Body of pancreas (tissue), 4 donors: Measurements from ENCODE around the gene KCND2. TPM values are rescaled to one million over a fixed set of nuclear protein-coding genes. Genes with fewer than 3 reads are reported as not detected.

Experiments
- ATAC-seq: fragments of 150-250 bp; one replicate; pipeline ENCODE4 v1.9.1; 2016
- DNase-seq, 4 donors: peaks; one replicate each; pipeline ENCODE4 v3.0.0-alpha.2; 2019
- H3K27ac ChIP-seq, 4 donors: fragments of 200-600 bp; sonication (generic); 1 replicate in 3 of 4; 2 replicates in 1 of 4; pipeline versions ENCODE4 v1.5.1 to v1.6.1; 2016 to 2019; ENCODE audit warnings: mild to moderate bottlenecking in 1 of 4, mixed read lengths in 1 of 4, moderate library complexity in 1 of 4
- H3K27me3 ChIP-seq, 2 donors: fragments of 200-600 bp; sonication (generic); one replicate each; pipeline ENCODE4 v1.6.0; 2016; ENCODE audit warnings: mild to moderate bottlenecking in 1 of 2
- H3K36me3 ChIP-seq, 2 donors: fragments of 200-600 bp; sonication (generic); replicated peaks in 1 of 2; 2 replicates each; pipeline ENCODE4 v1.5.1; 2016; ENCODE audit warnings: low read depth in 2 of 2; ENCODE audit not compliant: insufficient read depth in 1 of 2
- H3K4me1 ChIP-seq: fragments of 200-600 bp; sonication (generic); one replicate; pipeline ENCODE4 v1.6.0; 2016
- H3K4me3 ChIP-seq, 2 donors: fragments of 200-600 bp; sonication (generic); 1 replicate in 1 of 2; 2 replicates in 1 of 2; pipeline ENCODE4 v1.5.1; 2016 to 2019
- H3K9me3 ChIP-seq, 3 donors: fragments of 200-600 bp; sonication (generic); 1 replicate in 2 of 3; 2 replicates in 1 of 3; pipeline ENCODE4 v1.5.1; 2016
- POLR2A ChIP-seq, 3 donors: fragments of 450-650 bp; IDR thresholded peaks; one replicate each; pipeline ENCODE4 v1.6.1; 2016; ENCODE audit warnings: antibody characterized with exemption in 3 of 3, mild to moderate bottlenecking in 2 of 3
- WGBS, 2 donors: methylation state at CpG; one replicate each; pipeline ENCODE4 v1.1.5; 2017; 5-methylcytosine and 5-hydroxymethylcytosine counted together
- intact Hi-C: fragments of 100-400 bp; cut with DNase I; formaldehyde crosslinking; loops from one replicate; pipeline ENCODE4 v1.15.1; 2023
- total RNA-seq, 2 donors: library from RNA; depleted of rRNA; stranded (reverse); fragments of >200 nt; gene quantifications; one replicate each; pipeline ENCODE4 v1.1.0, GENCODE V29; 2016
- TF ChIP-seq, protein P1 (sequence below), 7 experiments: fragments of 450-650 bp in 4 of 7; fragments of 200-600 bp in 3 of 7; sonication (generic) in 3 of 7; IDR thresholded peaks; one replicate each; pipeline ENCODE4 v1.5.1; 2016 to 2019; ENCODE audit warnings: antibody characterized with exemption in 7 of 7

Gene KCND2
- total RNA-seq, 2 donors from 2014 or later, result 0.52 to 0.66 TPM

DNA sequence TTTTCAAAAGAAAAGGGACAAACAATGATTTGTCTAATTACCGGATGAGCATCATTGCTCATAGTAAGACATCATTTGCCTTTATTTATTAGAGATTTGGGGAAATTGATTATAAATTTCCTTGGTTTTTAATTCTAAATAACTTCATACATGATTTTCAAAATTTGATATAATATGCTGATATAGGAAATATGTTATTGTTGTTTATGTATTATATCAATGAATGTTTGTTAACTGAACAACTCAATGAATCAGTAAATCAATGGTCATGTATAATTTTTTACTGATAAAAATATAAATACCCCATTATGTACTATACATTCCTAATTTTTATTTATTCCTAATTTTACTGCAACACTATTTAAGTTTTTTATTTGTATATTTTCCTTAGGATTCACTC, 327.6 kb downstream of the KCND2 start:
- Histone ChIP-seq H3K36me3 (no peaks in the 10 kb centered on the region), H3K27ac (no peak overlapping the region), H3K4me3 (no peak overlapping the region), H3K27me3 (no peaks in the 10 kb centered on the region), H3K4me1 (no peaks in the 10 kb centered on the region), H3K9me3 (no peaks in the 10 kb centered on the region)
- DNase-seq (no peak), ATAC-seq (no peak)
- TF ChIP-seq, protein P1, sequence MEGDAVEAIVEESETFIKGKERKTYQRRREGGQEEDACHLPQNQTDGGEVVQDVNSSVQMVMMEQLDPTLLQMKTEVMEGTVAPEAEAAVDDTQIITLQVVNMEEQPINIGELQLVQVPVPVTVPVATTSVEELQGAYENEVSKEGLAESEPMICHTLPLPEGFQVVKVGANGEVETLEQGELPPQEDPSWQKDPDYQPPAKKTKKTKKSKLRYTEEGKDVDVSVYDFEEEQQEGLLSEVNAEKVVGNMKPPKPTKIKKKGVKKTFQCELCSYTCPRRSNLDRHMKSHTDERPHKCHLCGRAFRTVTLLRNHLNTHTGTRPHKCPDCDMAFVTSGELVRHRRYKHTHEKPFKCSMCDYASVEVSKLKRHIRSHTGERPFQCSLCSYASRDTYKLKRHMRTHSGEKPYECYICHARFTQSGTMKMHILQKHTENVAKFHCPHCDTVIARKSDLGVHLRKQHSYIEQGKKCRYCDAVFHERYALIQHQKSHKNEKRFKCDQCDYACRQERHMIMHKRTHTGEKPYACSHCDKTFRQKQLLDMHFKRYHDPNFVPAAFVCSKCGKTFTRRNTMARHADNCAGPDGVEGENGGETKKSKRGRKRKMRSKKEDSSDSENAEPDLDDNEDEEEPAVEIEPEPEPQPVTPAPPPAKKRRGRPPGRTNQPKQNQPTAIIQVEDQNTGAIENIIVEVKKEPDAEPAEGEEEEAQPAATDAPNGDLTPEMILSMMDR (IDR thresholded peaks at IDR 0.05), result no peak
- no peak for TF ChIP-seq POLR2A (IDR thresholded peaks at IDR 0.05)
- 89 to 94% methylated on average over 1 of the region's 1 CpG for WGBS, 2 donors
- intact Hi-C loops, result no loop called here

DNA sequence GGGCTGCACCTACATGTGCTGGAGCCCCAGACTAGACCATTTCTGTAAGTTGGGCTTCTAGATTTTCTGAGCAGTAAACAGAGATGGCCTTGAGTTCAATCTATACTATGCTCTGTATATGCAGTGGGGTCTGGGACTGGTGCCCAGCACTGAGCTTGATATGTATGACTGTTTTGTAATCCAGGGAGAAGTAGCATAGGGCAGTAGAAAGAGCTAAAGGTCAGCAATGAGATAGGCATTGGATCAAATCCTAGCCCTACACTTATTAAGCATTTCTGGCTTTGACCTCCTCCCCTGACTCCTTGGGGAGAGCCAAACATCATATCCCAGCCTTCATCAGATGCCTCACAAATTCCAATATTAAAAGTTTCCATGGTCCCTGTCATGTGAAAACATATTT, 330.4 kb downstream of the KCND2 start:
- TF ChIP-seq POLR2A (IDR thresholded peaks at IDR 0.05), result no peak
- TF ChIP-seq, protein P1 (IDR thresholded peaks at IDR 0.05), result no peak
- no peaks in the 10 kb centered on the region for H3K27me3 ChIP-seq
- no peaks in the 10 kb centered on the region for H3K9me3 ChIP-seq
- no peaks in the 10 kb centered on the region for H3K36me3 ChIP-seq
- intact Hi-C loops, result no loop called here
- DNase-seq (no peak), ATAC-seq (no peak)
- no peak overlapping the region for H3K27ac ChIP-seq
- no peaks in the 10 kb centered on the region for H3K4me1 ChIP-seq
- no peak overlapping the region for H3K4me3 ChIP-seq

DNA sequence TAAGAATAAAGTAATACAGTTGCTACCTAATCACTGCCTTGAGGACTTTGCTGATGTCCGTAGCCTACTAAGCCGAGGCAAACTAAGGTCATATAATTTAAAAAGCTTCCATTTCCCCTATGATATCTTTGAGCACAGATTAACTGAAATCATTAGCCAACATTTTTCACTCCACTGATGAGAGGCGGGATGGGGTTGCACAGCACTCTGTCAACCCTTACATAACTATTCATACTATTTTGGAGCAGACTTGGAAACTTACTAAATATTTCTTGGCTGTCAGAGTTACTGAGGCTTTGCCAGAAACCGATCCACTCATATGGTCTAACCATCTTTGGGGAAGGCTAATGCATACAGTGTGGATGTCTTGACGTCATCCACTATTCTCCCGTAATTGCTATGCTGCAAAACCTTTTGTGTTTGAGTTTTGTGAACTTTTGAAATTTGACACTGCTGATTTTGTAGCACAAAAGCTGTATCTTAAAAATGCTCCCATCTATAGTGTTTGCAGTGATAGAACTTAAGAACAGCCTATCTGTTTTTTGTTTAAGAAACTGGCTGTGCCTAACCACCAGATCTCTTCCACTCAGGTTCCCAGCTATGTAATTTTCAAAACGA, 336.3 kb downstream of the KCND2 start:
- no peaks in the 10 kb centered on the region for H3K36me3 ChIP-seq
- H3K4me1 ChIP-seq, result no peaks in the 10 kb centered on the region
- ATAC-seq, result no peak
- H3K27ac ChIP-seq, result no peak overlapping the region
- 60 to 64% methylated on average over 7 of the region's 7 CpGs for WGBS, 2 donors
- no peak overlapping the region for H3K4me3 ChIP-seq
- intact Hi-C loops, result no loop called here
- no peak for TF ChIP-seq POLR2A (IDR thresholded peaks at IDR 0.05)
- TF ChIP-seq, protein P1 (IDR thresholded peaks at IDR 0.05), result no peak
- H3K27me3 ChIP-seq, result no peaks in the 10 kb centered on the region
- DNase-seq, result no peak
- no peaks in the 10 kb centered on the region for H3K9me3 ChIP-seq

DNA sequence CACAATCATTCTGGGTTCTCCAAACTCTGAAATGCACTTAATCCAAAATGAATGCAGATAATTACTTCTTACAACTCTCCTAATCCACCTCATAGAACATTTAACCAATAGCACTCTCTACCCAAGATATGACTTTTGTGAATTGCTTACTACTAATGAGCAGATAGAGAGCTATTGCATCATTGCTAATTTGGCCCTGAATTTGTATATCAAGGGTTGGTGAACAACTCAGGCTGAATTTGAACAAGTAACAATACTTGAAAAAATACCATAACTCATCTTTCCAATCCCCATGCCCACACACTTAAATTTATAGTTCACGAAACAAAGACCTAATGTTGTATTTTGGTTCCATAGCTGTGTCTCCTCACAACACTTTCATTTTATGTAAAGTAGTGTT, 339.0 kb downstream of the KCND2 start:
- intact Hi-C loops, result no loop called here
- 81 to 83% methylated on average over 1 of the region's 1 CpG for WGBS, 2 donors
- TF ChIP-seq POLR2A (IDR thresholded peaks at IDR 0.05), result no peak
- TF ChIP-seq, protein P1 (IDR thresholded peaks at IDR 0.05), result no peak
- Histone ChIP-seq H3K4me3 (no peak overlapping the region), H3K9me3 (no peaks in the 10 kb centered on the region), H3K27me3 (no peaks in the 10 kb centered on the region), H3K27ac (no peak overlapping the region), H3K36me3 (no peaks in the 10 kb centered on the region), H3K4me1 (no peaks in the 10 kb centered on the region)
- ATAC-seq (no peak), DNase-seq (no peak)

DNA sequence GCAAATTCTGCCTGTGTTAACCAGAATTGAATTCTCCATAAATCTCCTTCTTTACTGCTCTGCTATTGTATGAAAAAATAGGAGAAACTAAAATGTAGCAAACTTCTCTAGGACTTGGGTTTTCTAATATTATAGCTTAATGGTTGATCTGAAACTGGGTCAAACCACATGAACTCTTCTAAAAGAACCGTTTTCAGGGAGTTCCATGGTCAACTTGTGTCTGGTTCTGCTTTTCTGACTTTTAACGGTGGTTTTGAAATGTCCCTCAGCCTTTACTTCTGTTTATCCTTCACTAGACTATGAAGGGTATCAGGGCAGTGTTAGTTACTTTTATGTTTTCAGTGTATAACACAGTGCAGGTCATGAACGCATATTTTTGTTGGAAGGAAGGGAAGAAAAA, 342.7 kb downstream of the KCND2 start:
- Histone ChIP-seq H3K9me3 (no peaks in the 10 kb centered on the region), H3K36me3 (no peaks in the 10 kb centered on the region), H3K4me1 (no peaks in the 10 kb centered on the region), H3K4me3 (no peak overlapping the region), H3K27ac (no peak overlapping the region), H3K27me3 (no peaks in the 10 kb centered on the region)
- WGBS, 2 donors, result 50 to 59% methylated on average over 3 of the region's 3 CpGs
- intact Hi-C loops, result no loop called here
- no peak for TF ChIP-seq POLR2A (IDR thresholded peaks at IDR 0.05)
- TF ChIP-seq, protein P1 (IDR thresholded peaks at IDR 0.05), result no peak
- no peak for ATAC-seq
- no peak for DNase-seq
